Mucosa of rectum (tissue), 2 donors: Measurements from ENCODE around the gene TMEM175.

Experiments used
- H3K27ac ChIP-seq, 2 donors: one replicate each; pipeline ENCODE4 v1.7.0; 2013; ENCODE audit warnings: inconsistent platforms in 2 of 2, low read depth in 2 of 2, low read length in 2 of 2
- H3K27me3 ChIP-seq, 2 donors: one replicate each; pipeline ENCODE4 v1.7.0; 2013; ENCODE audit warnings: low read length in 2 of 2; ENCODE audit not compliant: control insufficient read depth in 2 of 2, insufficient read depth in 2 of 2
- H3K36me3 ChIP-seq, 2 donors: one replicate each; pipeline ENCODE4 v1.7.0; 2013; ENCODE audit warnings: low read length in 2 of 2; ENCODE audit not compliant: control insufficient read depth in 2 of 2, insufficient read depth in 2 of 2
- H3K4me1 ChIP-seq, 2 donors: one replicate each; pipeline ENCODE4 v1.7.0; 2013; ENCODE audit warnings: low read length in 2 of 2, mild to moderate bottlenecking in 1 of 2; ENCODE audit not compliant: control insufficient read depth in 2 of 2, insufficient read depth in 2 of 2
- H3K4me3 ChIP-seq, 2 donors: one replicate each; pipeline ENCODE4 v1.7.0; 2013; ENCODE audit warnings: low read length in 2 of 2
- H3K9ac ChIP-seq, 2 donors: one replicate each; pipeline ENCODE4 v1.7.0; 2013; ENCODE audit warnings: low read length in 2 of 2, low read depth in 1 of 2, mild to moderate bottlenecking in 1 of 2
- H3K9me3 ChIP-seq, 2 donors: one replicate each; pipeline ENCODE4 v1.7.0; 2013; ENCODE audit warnings: low read length in 2 of 2; ENCODE audit not compliant: control insufficient read depth in 2 of 2
- donor health status: healthy.
- donor health status: Normal muscosa, but diverticular disease.

TMEM175 gene

GRCh38 chr4:931960-932712, at the start of gene TMEM175, which contains the start of gene GAK:
TMEM175 (plus strand) TSS chr4:932460; CDS start chr4:947740, 15,280 bp downstream.
GAK (minus strand) TSS chr4:932316; CDS start chr4:932187, 129 bp downstream.
- Histone ChIP-seq H3K4me1 (peaks cover 27 to 28% of the 10 kb centered on the region in 2 donors), H3K9me3 (no peaks in the 10 kb centered on the region), H3K4me3 (peak within 1 kb of the TSS; percentile 86 to 98), H3K9ac (peak within 1 kb of the TSS; percentile 95 to 100), H3K27ac (peak within 1 kb of the TSS; percentile 97 to 98), H3K36me3 (peaks cover 0 to 2% of the 10 kb centered on the region in 2 donors), H3K27me3 (no peaks in the 10 kb centered on the region)

GRCh38 chr4:882646-883045, 49.6 kb upstream of the TMEM175 start:
- Histone ChIP-seq H3K27me3 (no peaks in the 10 kb centered on the region), H3K4me1 (no peaks in the 10 kb centered on the region), H3K9ac (no peak overlapping the region), H3K9me3 (no peaks in the 10 kb centered on the region), H3K36me3 (peaks cover 68 to 85% of the 10 kb centered on the region in 2 donors), H3K4me3 (no peak overlapping the region), H3K27ac (no peak overlapping the region)

- Histone ChIP-seq H3K4me1 (no peaks in the 10 kb centered on the region), H3K27ac (no peak overlapping the region), H3K36me3 (peaks cover 74 to 91% of the 10 kb centered on the region in 2 donors), H3K27me3 (no peaks in the 10 kb centered on the region), H3K9ac (no peak overlapping the region), H3K4me3 (no peak overlapping the region), H3K9me3 (no peaks in the 10 kb centered on the region)
Measured at GRCh38 chr4:883377-884095, 48.7 kb upstream of the TMEM175 start.

- H3K9me3 ChIP-seq = no peaks in the 10 kb centered on the region
- no peaks in the 10 kb centered on the region for H3K4me1 ChIP-seq
- no peak overlapping the region for H3K9ac ChIP-seq
- no peak overlapping the region for H3K4me3 ChIP-seq
- no peaks in the 10 kb centered on the region for H3K27me3 ChIP-seq
- H3K27ac ChIP-seq = no peak overlapping the region
- peaks cover 73 to 89% of the 10 kb centered on the region in 2 donors for H3K36me3 ChIP-seq
Measured at GRCh38 chr4:884259-884658, 48.0 kb upstream of the TMEM175 start.

- H3K4me3 ChIP-seq = no peak overlapping the region
- peaks cover 75 to 87% of the 10 kb centered on the region in 2 donors for H3K36me3 ChIP-seq
- H3K4me1 ChIP-seq = no peaks in the 10 kb centered on the region
- H3K9ac ChIP-seq = no peak overlapping the region
- no peaks in the 10 kb centered on the region for H3K9me3 ChIP-seq
- H3K27me3 ChIP-seq = no peaks in the 10 kb centered on the region
- H3K27ac ChIP-seq = no peak overlapping the region
Measured at GRCh38 chr4:884896-885295, 47.4 kb upstream of the TMEM175 start.

- Histone ChIP-seq H3K27me3 (no peaks in the 10 kb centered on the region), H3K9me3 (no peaks in the 10 kb centered on the region), H3K4me3 (no peak overlapping the region), H3K4me1 (no peaks in the 10 kb centered on the region), H3K9ac (no peak overlapping the region), H3K36me3 (peaks cover 74 to 87% of the 10 kb centered on the region in 2 donors), H3K27ac (no peak overlapping the region)
Measured at GRCh38 chr4:885353-885752, 46.9 kb upstream of the TMEM175 start.

- no peaks in the 10 kb centered on the region for H3K27me3 ChIP-seq
- H3K9me3 ChIP-seq = no peaks in the 10 kb centered on the region
- no peak overlapping the region for H3K27ac ChIP-seq
- H3K9ac ChIP-seq = no peak overlapping the region
- no peaks in the 10 kb centered on the region for H3K4me1 ChIP-seq
- H3K36me3 ChIP-seq = peaks cover 70 to 82% of the 10 kb centered on the region in 2 donors
- no peak overlapping the region for H3K4me3 ChIP-seq
Measured at GRCh38 chr4:886244-886643, 46.0 kb upstream of the TMEM175 start.

GRCh38 chr4:887034-887763, 45.1 kb upstream of the TMEM175 start:
- Histone ChIP-seq H3K9me3 (no peaks in the 10 kb centered on the region), H3K4me1 (no peaks in the 10 kb centered on the region), H3K4me3 (no peak overlapping the region), H3K9ac (no peak overlapping the region), H3K36me3 (peaks cover 68 to 77% of the 10 kb centered on the region in 2 donors), H3K27ac (no peak overlapping the region), H3K27me3 (no peaks in the 10 kb centered on the region)

- no peak overlapping the region for H3K27ac ChIP-seq
- H3K27me3 ChIP-seq = no peaks in the 10 kb centered on the region
- H3K4me3 ChIP-seq = no peak overlapping the region
- H3K9me3 ChIP-seq = no peaks in the 10 kb centered on the region
- no peak overlapping the region for H3K9ac ChIP-seq
- no peaks in the 10 kb centered on the region for H3K4me1 ChIP-seq
- H3K36me3 ChIP-seq = peaks cover 67 to 75% of the 10 kb centered on the region in 2 donors
Measured at GRCh38 chr4:888029-888428, 44.2 kb upstream of the TMEM175 start.

GRCh38 chr4:889516-889915, 42.7 kb upstream of the TMEM175 start:
- Histone ChIP-seq H3K9ac (no peak overlapping the region), H3K36me3 (peaks cover 73% of the 10 kb centered on the region in 2 donors), H3K27ac (no peak overlapping the region), H3K4me3 (no peak overlapping the region), H3K27me3 (no peaks in the 10 kb centered on the region), H3K4me1 (no peaks in the 10 kb centered on the region), H3K9me3 (no peaks in the 10 kb centered on the region)
